Measurements from ENCODE around the gene TNFSF9.
A peak's percentile ranks its signal among the peaks of the same experiment; 100 is the strongest.

The TNFSF9 gene

DNA sequence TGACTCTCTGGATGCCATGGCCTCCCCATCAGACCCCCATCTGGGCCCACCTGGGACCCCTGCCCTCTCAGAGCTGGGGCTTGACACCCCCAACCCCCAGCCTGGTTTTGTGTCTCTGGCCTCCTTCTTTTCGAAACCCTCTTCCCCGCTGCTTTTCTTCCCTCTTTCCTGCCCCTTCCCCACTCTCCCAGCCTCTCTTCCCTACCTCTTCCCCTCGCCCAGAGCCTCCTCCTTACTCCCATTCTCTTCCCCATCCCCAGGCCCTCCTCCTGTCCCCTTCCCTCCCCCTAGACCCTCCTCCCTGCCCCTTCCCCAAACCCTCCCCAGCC lies 2.1 kb downstream of the TNFSF9 start:
- TF ChIP-seq, protein P1, sequence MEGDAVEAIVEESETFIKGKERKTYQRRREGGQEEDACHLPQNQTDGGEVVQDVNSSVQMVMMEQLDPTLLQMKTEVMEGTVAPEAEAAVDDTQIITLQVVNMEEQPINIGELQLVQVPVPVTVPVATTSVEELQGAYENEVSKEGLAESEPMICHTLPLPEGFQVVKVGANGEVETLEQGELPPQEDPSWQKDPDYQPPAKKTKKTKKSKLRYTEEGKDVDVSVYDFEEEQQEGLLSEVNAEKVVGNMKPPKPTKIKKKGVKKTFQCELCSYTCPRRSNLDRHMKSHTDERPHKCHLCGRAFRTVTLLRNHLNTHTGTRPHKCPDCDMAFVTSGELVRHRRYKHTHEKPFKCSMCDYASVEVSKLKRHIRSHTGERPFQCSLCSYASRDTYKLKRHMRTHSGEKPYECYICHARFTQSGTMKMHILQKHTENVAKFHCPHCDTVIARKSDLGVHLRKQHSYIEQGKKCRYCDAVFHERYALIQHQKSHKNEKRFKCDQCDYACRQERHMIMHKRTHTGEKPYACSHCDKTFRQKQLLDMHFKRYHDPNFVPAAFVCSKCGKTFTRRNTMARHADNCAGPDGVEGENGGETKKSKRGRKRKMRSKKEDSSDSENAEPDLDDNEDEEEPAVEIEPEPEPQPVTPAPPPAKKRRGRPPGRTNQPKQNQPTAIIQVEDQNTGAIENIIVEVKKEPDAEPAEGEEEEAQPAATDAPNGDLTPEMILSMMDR (IDR thresholded peaks at IDR 0.05; ENCODE audit: insufficient read depth, low read depth, low read length, missing control alignments), result no peak
- peak overlapping the region; percentile 98 for H3K4me3 ChIP-seq (ENCODE audit: low read depth, low read length)
- DNase-seq (ENCODE audit: low read depth), result no peak

DNA sequence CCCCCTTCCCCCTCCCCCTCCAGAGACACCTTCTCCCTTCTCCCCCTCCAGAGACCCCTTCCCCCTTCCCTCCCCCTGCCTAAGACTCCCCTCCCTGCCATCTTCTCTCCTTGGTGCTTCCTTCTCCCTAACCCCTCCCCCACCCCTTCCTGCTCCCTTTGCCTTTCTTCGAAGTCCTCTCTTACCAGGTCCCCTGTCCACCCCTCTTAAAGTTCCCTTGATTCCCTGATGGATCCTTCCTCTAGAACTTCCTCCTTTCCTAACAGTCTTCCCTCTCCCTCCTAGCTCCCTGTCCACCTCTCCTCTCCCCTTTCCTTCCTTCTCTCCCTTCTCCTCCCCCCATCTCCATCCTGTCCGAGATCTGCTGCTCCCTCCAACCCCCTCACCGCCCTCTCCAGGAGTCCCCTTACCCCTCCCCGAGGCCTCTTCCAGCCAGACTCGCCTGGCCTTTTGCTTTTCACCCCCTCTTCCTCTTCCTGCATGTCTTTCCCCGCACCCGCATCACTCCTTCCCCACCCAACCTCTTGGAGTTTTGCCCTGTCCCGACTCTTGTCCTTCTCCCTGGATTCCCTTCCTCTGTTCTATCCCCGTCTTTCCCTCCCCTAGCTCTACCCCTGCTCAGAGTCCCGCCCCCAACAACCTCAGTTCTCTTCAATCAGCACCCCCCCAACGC lies 3.1 kb downstream of the TNFSF9 start:
- H3K4me3 ChIP-seq (ENCODE audit: low read depth, low read length), result peak overlapping the region; percentile 98; the same call in 1 of the 2 replicates
- no peak for DNase-seq (ENCODE audit: low read depth)
- TF ChIP-seq, protein P1 (IDR thresholded peaks at IDR 0.05; ENCODE audit: insufficient read depth, low read depth, low read length, missing control alignments), result no peak

DNA sequence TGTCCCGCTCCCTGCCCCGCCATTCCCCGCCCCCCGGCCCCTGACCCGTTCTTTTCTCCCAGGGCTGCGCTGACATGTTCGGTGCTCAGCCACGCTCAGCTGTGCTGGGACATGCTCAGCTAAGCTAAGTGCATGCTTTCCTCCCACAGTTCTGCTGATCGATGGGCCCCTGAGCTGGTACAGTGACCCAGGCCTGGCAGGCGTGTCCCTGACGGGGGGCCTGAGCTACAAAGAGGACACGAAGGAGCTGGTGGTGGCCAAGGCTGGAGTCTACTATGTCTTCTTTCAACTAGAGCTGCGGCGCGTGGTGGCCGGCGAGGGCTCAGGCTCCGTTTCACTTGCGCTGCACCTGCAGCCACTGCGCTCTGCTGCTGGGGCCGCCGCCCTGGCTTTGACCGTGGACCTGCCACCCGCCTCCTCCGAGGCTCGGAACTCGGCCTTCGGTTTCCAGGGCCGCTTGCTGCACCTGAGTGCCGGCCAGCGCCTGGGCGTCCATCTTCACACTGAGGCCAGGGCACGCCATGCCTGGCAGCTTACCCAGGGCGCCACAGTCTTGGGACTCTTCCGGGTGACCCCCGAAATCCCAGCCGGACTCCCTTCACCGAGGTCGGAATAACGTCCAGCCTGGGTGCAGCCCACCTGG lies 3.7 kb downstream of the TNFSF9 start:
- peak; percentile 21 for DNase-seq (ENCODE audit: low read depth)
- no peak overlapping the region for H3K4me3 ChIP-seq (ENCODE audit: low read depth, low read length)
- TF ChIP-seq, protein P1 (IDR thresholded peaks at IDR 0.05; ENCODE audit: insufficient read depth, low read depth, low read length, missing control alignments), result no peak

DNA sequence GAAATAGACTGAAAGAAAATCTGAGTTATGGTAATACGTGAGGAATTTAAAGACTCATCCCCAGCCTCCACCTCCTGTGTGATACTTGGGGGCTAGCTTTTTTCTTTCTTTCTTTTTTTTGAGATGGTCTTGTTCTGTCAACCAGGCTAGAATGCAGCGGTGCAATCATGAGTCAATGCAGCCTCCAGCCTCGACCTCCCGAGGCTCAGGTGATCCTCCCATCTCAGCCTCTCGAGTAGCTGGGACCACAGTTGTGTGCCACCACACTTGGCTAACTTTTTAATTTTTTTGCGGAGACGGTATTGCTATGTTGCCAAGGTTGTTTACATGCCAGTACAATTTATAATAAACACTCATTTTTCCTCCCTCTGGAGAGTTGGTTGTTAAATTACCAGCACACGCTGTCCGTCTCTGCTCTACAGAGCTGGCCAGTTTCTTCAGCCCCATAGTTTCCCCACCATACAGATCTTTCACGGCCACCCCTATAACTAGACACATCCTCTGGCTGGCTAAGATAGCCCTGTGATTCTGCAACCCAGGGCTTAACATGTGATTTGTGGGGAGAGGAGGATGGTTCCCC lies 4.8 kb downstream of the TNFSF9 start:
- TF ChIP-seq, protein P1 (IDR thresholded peaks at IDR 0.05; ENCODE audit: insufficient read depth, low read depth, low read length, missing control alignments), result no peak
- peak; percentile 37 for DNase-seq (ENCODE audit: low read depth)
- no peak overlapping the region for H3K4me3 ChIP-seq (ENCODE audit: low read depth, low read length)

DNA sequence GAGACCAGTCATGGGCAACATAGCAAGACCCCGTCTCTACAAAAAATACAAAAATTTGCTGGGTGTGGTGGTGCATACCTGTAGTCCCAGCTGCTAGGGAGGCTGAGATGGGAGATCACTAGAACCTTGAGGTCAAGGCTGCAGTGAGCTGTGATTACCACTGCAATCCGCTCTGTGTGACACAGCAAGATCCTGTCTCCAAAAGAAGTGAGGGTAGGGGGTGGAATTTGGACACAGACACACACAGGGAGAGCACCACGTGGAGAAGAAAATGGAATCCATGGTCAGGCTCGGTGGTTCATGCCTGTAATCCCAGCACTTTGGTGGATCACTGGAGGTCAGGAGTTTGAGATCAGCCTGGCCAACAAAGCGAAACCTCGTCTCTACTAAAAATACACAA lies 8.7 kb downstream of the TNFSF9 start:
- H3K4me3 ChIP-seq (ENCODE audit: low read depth, low read length), result no peak overlapping the region
- DNase-seq (ENCODE audit: low read depth), result peak; percentile 26
- TF ChIP-seq, protein P1 (IDR thresholded peaks at IDR 0.05; ENCODE audit: insufficient read depth, low read depth, low read length, missing control alignments), result no peak

DNA sequence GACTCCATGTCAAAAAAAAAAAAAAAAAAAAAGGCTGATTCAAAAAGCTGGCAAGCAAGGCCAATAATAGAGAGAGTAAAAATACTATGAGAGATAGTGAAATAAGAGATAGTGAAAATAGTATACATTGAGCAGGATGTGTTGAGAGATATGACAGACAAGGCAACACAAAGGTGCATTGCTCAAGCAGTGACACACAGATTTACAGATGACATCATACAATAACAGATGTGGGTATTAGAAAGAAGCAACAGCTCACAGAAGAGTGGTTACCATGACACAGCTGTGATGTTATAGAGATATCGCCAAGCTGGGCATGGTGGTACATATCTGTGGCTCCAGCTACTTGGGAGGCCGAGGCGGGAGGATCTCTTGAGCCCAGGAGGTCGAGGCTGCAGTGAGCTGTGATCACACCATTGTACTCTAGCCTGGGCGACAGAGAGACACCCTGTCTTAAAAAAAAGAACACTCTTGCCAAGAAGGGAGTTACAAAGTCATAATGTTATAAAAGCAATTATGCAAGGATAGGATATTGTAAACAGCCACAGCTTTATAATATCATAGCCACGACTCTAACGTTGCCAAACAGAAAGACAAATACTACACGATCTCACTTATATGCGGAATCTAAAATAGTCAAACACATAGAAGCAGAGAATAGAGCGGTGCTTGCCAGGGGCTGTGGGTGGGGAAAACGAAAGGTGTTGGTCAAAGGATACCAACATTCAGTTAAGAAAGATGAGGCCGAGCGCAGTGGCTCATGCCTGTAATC lies 10.3 kb downstream of the TNFSF9 start:
- TF ChIP-seq, protein P1 (IDR thresholded peaks at IDR 0.05; ENCODE audit: insufficient read depth, low read depth, low read length, missing control alignments), result no peak
- H3K4me3 ChIP-seq (ENCODE audit: low read depth, low read length), result no peak overlapping the region
- DNase-seq (ENCODE audit: low read depth), result peak; percentile 22

Data from GM12865 (cell line).